ENCODE data around the gene SAFB.
"Not testable (repeated sequence)": the region's sequence is repeated elsewhere in the genome, so short reads cannot be mapped to it uniquely, and the experiment has no call there.

The SAFB gene

GRCh38 chr19:5697022-5697889 lies 74.4 kb downstream of the SAFB start:
- peaks cover 68% of the 10 kb centered on the region for H3K36me3 ChIP-seq (ENCODE audit: insufficient read depth, low read length)
- no peak overlapping the region for H3K27ac ChIP-seq (ENCODE audit: low read depth, low read length)
- H3K4me3 ChIP-seq (ENCODE audit: low read depth in 1 of 2, low read length in 2 of 2): no peak overlapping the region
- peaks cover 1% of the 10 kb centered on the region for H3K4me1 ChIP-seq (ENCODE audit: insufficient read depth, low read length)
- H3K9ac ChIP-seq (ENCODE audit: low read length): no peak overlapping the region
- no peaks in the 10 kb centered on the region for H3K27me3 ChIP-seq (ENCODE audit: control insufficient read depth in 1 of 2, insufficient read depth in 2 of 2, low read length in 2 of 2)
- no peaks in the 10 kb centered on the region for H3K9me3 ChIP-seq (ENCODE audit: low read length)

- H3K27ac ChIP-seq (ENCODE audit: low read depth, low read length): no peak overlapping the region
- H3K4me3 ChIP-seq (ENCODE audit: low read depth in 1 of 2, low read length in 2 of 2): no peak overlapping the region
- H3K4me1 ChIP-seq (ENCODE audit: insufficient read depth, low read length): no peaks in the 10 kb centered on the region
- H3K9ac ChIP-seq (ENCODE audit: low read length): no peak overlapping the region
- no peaks in the 10 kb centered on the region for H3K27me3 ChIP-seq (ENCODE audit: control insufficient read depth in 1 of 2, insufficient read depth in 2 of 2, low read length in 2 of 2)
- no peaks in the 10 kb centered on the region for H3K9me3 ChIP-seq (ENCODE audit: low read length)
- H3K36me3 ChIP-seq (ENCODE audit: insufficient read depth, low read length): peaks cover 60% of the 10 kb centered on the region
Measured at GRCh38 chr19:5697890-5698634, 75.2 kb downstream of the SAFB start.

GRCh38 chr19:5698635-5699422 lies 75.9 kb downstream of the SAFB start:
- Histone ChIP-seq H3K4me3 (ENCODE audit: low read depth in 1 of 2, low read length in 2 of 2) (no peak overlapping the region), H3K27me3 (ENCODE audit: control insufficient read depth in 1 of 2, insufficient read depth in 2 of 2, low read length in 2 of 2) (no peaks in the 10 kb centered on the region), H3K27ac (ENCODE audit: low read depth, low read length) (no peak overlapping the region), H3K4me1 (ENCODE audit: insufficient read depth, low read length) (no peaks in the 10 kb centered on the region), H3K36me3 (ENCODE audit: insufficient read depth, low read length) (peaks cover 60% of the 10 kb centered on the region), H3K9me3 (ENCODE audit: low read length) (no peaks in the 10 kb centered on the region), H3K9ac (ENCODE audit: low read length) (no peak overlapping the region)

DNA sequence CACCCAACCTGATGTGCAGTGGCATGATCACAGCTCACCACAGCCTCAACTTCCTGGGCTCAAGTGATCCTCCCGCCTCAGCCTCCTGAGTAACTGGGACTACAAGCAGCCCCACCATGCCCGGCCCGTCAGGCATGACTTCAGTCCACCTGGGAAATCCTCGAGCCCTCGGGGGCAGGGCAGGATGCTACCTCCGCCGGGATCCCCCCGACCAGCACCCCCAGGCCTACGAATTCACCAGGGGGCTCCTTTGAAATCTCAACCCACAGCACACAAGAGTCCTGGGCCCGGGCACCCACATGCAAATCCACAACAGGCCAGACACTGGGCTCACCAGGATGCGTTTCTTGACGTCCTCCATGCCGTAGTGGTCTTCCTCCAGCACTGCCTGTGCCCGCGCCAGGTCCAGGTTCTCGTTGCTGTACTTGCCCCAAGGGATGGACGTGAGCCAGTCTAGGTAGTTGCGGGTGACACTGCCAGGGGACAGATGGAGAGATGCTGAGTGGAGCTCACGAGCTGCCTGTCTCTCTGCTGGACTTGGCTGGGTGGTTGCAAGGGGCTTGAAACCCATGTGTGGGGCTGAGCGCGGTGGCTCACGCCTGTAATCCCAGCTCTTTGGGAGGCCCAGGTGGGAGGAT lies 77.7 kb downstream of the SAFB start:
- H3K36me3 ChIP-seq (ENCODE audit: insufficient read depth, low read length): peaks cover 47% of the 10 kb centered on the region
- H3K4me1 ChIP-seq (ENCODE audit: insufficient read depth, low read length): no peaks in the 10 kb centered on the region
- no peaks in the 10 kb centered on the region for H3K27me3 ChIP-seq (ENCODE audit: control insufficient read depth in 1 of 2, insufficient read depth in 2 of 2, low read length in 2 of 2)
- no peaks in the 10 kb centered on the region for H3K9me3 ChIP-seq (ENCODE audit: low read length)
- H3K4me3 ChIP-seq (ENCODE audit: low read depth in 1 of 2, low read length in 2 of 2): no peak overlapping the region
- no peak overlapping the region for H3K27ac ChIP-seq (ENCODE audit: low read depth, low read length)
- H3K9ac ChIP-seq (ENCODE audit: low read length): no peak overlapping the region

GRCh38 chr19:5702053-5702410 lies 79.1 kb downstream of the SAFB start:
- H3K4me1 ChIP-seq (ENCODE audit: insufficient read depth, low read length); H3K27ac ChIP-seq (ENCODE audit: low read depth, low read length); H3K9ac ChIP-seq (ENCODE audit: low read length); H3K4me3 ChIP-seq (ENCODE audit: low read depth in 1 of 2, low read length in 2 of 2); H3K9me3 ChIP-seq (ENCODE audit: low read length); H3K27me3 ChIP-seq (ENCODE audit: control insufficient read depth in 1 of 2, insufficient read depth in 2 of 2, low read length in 2 of 2): not testable (repeated sequence)
- H3K36me3 ChIP-seq (ENCODE audit: insufficient read depth, low read length): peaks cover 34% of the 10 kb centered on the region

GRCh38 chr19:5703819-5704818 lies 81.2 kb downstream of the SAFB start:
- H3K9me3 ChIP-seq (ENCODE audit: low read length): no peaks in the 10 kb centered on the region
- no peak overlapping the region for H3K27ac ChIP-seq (ENCODE audit: low read depth, low read length)
- no peaks in the 10 kb centered on the region for H3K27me3 ChIP-seq (ENCODE audit: control insufficient read depth in 1 of 2, insufficient read depth in 2 of 2, low read length in 2 of 2)
- H3K4me1 ChIP-seq (ENCODE audit: insufficient read depth, low read length): no peaks in the 10 kb centered on the region
- H3K9ac ChIP-seq (ENCODE audit: low read length): no peak overlapping the region
- no peak overlapping the region for H3K4me3 ChIP-seq (ENCODE audit: low read depth in 1 of 2, low read length in 2 of 2)
- peaks cover 22% of the 10 kb centered on the region for H3K36me3 ChIP-seq (ENCODE audit: insufficient read depth, low read length)

DNA sequence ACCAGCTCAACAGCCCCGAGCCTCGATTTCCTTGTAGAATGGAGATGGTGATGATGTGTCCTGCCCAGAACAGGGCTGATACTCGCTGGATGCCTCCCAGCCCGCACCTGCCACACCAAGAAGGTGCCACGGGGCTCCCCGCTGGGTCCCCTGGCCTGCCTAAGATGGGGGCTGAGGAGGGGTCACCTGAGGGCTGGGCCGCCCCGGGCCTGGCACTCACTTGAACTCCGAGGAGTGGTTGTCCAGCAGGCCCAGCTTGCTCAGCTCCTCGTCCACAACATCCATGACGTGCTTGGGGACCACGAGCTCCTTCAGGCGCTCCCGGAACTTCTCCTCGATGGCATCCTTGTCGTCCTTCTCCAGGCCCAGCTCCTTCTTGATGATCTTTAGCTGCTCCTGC lies 82.7 kb downstream of the SAFB start:
- H3K4me3 ChIP-seq (ENCODE audit: low read depth in 1 of 2, low read length in 2 of 2): no peak overlapping the region
- H3K27ac ChIP-seq (ENCODE audit: low read depth, low read length): no peak overlapping the region
- H3K36me3 ChIP-seq (ENCODE audit: insufficient read depth, low read length): peaks cover 15% of the 10 kb centered on the region
- no peaks in the 10 kb centered on the region for H3K27me3 ChIP-seq (ENCODE audit: control insufficient read depth in 1 of 2, insufficient read depth in 2 of 2, low read length in 2 of 2)
- H3K9ac ChIP-seq (ENCODE audit: low read length): no peak overlapping the region
- H3K9me3 ChIP-seq (ENCODE audit: low read length): no peaks in the 10 kb centered on the region
- H3K4me1 ChIP-seq (ENCODE audit: insufficient read depth, low read length): no peaks in the 10 kb centered on the region

GRCh38 chr19:5706876-5707573 lies 84.1 kb downstream of the SAFB start:
- Histone ChIP-seq H3K27me3 (ENCODE audit: control insufficient read depth in 1 of 2, insufficient read depth in 2 of 2, low read length in 2 of 2) (no peaks in the 10 kb centered on the region), H3K9me3 (ENCODE audit: low read length) (no peaks in the 10 kb centered on the region), H3K9ac (ENCODE audit: low read length) (no peak overlapping the region), H3K27ac (ENCODE audit: low read depth, low read length) (no peak overlapping the region), H3K4me1 (ENCODE audit: insufficient read depth, low read length) (no peaks in the 10 kb centered on the region), H3K4me3 (ENCODE audit: low read depth in 1 of 2, low read length in 2 of 2) (no peak overlapping the region), H3K36me3 (ENCODE audit: insufficient read depth, low read length) (peaks cover 24% of the 10 kb centered on the region)

DNA sequence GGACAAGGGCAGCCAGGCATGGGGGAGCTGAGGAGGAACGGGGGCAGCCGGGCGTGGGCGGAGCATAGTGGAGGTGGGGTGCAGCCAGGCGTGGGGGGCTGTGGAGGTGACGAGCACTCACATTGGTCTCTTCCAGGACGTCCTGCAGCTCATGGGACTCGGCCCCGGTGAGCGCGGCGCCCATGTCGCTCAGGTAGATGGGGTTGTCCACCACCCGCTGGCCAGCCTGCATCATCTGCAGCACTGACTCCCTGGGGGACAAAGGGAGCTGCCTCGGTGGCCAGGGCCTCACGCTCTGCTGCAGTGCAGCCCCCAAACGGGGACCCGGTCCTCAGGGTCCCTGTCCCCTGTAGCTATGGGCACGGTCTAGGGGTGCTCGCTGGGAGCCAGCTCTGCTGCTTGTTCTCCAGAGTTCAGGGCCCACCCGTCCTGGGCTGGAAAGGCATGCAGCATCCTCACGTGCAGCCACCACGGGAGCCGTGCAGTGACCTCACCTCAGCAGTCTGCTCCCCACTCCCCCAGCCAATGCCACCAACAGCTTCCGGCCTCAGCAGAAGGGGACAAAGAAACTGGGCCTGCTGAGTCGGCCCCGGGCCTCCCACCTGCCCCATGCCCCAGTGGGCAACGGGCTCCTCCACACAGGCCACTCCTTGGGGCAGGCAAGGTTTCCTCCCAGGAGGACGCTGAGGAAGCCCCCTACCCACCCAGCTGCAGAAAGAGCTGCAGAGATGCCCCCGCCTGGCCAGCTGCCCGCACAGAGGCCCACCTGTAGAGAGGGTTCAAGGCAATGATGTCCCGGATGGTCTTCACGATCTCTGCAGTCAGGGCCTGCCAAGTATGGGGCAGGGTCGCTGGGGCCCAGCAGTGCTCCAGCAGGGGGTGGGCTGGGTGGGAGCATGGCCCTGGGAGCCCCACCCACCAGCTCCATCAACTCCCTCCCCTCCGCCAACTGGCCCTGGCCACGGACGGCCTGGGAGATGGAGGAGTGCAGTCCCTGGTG lies 85.0 kb downstream of the SAFB start:
- H3K4me3 ChIP-seq (ENCODE audit: low read depth in 1 of 2, low read length in 2 of 2): no peak overlapping the region
- H3K9ac ChIP-seq (ENCODE audit: low read length): no peak overlapping the region
- H3K9me3 ChIP-seq (ENCODE audit: low read length): no peaks in the 10 kb centered on the region
- no peaks in the 10 kb centered on the region for H3K27me3 ChIP-seq (ENCODE audit: control insufficient read depth in 1 of 2, insufficient read depth in 2 of 2, low read length in 2 of 2)
- peaks cover 30% of the 10 kb centered on the region for H3K36me3 ChIP-seq (ENCODE audit: insufficient read depth, low read length)
- no peaks in the 10 kb centered on the region for H3K4me1 ChIP-seq (ENCODE audit: insufficient read depth, low read length)
- no peak overlapping the region for H3K27ac ChIP-seq (ENCODE audit: low read depth, low read length)
